Colonic mucosa (tissue), 4 donors: ENCODE data around the gene CMIP. TPM values are rescaled to one million over a fixed set of nuclear protein-coding genes. Genes with fewer than 3 reads are reported as not detected.

Experiments used
- DNase-seq: peaks from one replicate; pipeline ENCODE4 v3.0.0-alpha.2; 2020
- H3K27ac ChIP-seq: fragments of 200-600 bp; one replicate; pipeline ENCODE4 v1.8.0; 2021
- H3K27me3 ChIP-seq: fragments of 200-600 bp; one replicate; pipeline ENCODE4 v1.8.0; 2021
- H3K36me3 ChIP-seq: fragments of 200-600 bp; one replicate; pipeline ENCODE4 v1.8.0; 2021
- H3K4me1 ChIP-seq: fragments of 200-600 bp; one replicate; pipeline ENCODE4 v1.8.0; 2021; ENCODE audit warnings: mild to moderate bottlenecking
- H3K4me3 ChIP-seq: fragments of 200-600 bp; one replicate; pipeline ENCODE4 v1.8.0; 2021
- H3K9ac ChIP-seq, 2 donors: one replicate each; pipeline ENCODE4 v1.7.0; 2013; ENCODE audit warnings: control low read depth in 2 of 2, low read depth in 2 of 2, low read length in 2 of 2
- H3K9me3 ChIP-seq: fragments of 200-600 bp; one replicate; pipeline ENCODE4 v1.8.0; 2021
- CTCF ChIP-seq: fragments of 200-600 bp; IDR thresholded peaks from one replicate; pipeline ENCODE4 v1.8.0; 2022; ENCODE audit warnings: antibody characterized with exemption, mild to moderate bottlenecking
- intact Hi-C: fragments of 100-400 bp; cut with DNase I; formaldehyde crosslinking; loops from one replicate; pipeline ENCODE4 v1.14.1; 2022
- total RNA-seq, 2 donors: library from RNA; stranded (reverse); fragmentation: NEBNext Ultra II Directional in 1 of 2; extraction: Animal tissue kit (Norgen Biotek cat#: 25700) in 1 of 2; gene quantifications; one replicate each; pipeline ENCODE4 v1.2.1, GENCODE V29; 2021
- donor health status: healthy.
- donor health status: DM: no; HTN: no; CAD: no.
- donor health status: DM: no; HTN: no; CAD: no.

CMIP gene
- total RNA-seq, 2 donors from 2014 or later, result 83.4 to 107 TPM

GRCh38 chr16:81568749-81569087, 124.1 kb downstream of the CMIP start:
- H3K27ac ChIP-seq, result no peak overlapping the region
- intact Hi-C loops, result no loop called here
- no peak overlapping the region for H3K9ac ChIP-seq
- H3K9me3 ChIP-seq, result no peaks in the 10 kb centered on the region
- no peaks in the 10 kb centered on the region for H3K36me3 ChIP-seq
- no peak for DNase-seq
- no peaks in the 10 kb centered on the region for H3K27me3 ChIP-seq
- H3K4me1 ChIP-seq, result no peaks in the 10 kb centered on the region
- no peak overlapping the region for H3K4me3 ChIP-seq
- no peak for TF ChIP-seq CTCF

GRCh38 chr16:81569361-81570034, 124.9 kb downstream of the CMIP start:
- no peak for TF ChIP-seq CTCF
- Histone ChIP-seq H3K27me3 (no peaks in the 10 kb centered on the region), H3K9ac (no peak overlapping the region), H3K36me3 (no peaks in the 10 kb centered on the region), H3K4me3 (no peak overlapping the region), H3K4me1 (no peaks in the 10 kb centered on the region), H3K9me3 (no peaks in the 10 kb centered on the region), H3K27ac (no peak overlapping the region)
- intact Hi-C loops, result no loop called here
- DNase-seq, result no peak

DNA sequence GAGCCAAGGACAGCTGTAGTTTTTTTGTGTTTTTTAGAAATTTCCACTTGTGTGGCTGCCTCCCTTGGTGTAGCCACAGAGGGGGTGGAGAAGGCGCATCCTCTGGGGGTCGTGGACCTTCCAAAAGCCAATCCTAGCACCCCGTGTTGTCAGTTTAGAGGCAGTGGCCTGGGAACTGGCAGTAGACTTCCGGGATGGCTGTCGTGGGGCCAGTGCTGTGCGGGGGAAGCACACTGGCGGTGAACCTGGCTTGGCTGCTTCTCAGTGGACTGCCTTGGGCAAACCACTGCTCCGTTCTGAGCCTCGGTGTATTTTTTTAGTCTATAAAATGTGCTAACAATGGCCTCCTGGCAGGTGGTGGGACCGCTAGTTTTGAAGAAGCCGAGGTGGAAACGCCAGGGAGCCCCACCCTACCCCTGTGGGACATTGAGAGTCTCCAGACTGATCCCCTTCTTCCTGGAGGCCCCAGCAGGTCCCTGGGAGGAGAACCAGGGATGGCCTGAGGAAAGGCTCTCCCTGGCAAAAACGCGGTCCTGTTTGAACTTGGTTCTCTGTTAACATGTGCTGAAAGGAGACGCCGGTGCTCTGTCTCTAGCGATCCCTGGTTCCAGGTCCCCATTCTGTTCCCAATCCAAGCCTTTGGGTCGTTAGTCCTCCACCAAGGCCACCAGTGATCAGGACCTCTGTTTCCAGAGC, 125.7 kb downstream of the CMIP start:
- Histone ChIP-seq H3K4me1 (no peaks in the 10 kb centered on the region), H3K27ac (no peak overlapping the region), H3K9ac (peak overlapping the region in 1 of 2 donors; percentile 8), H3K27me3 (no peaks in the 10 kb centered on the region), H3K36me3 (no peaks in the 10 kb centered on the region), H3K4me3 (no peak overlapping the region), H3K9me3 (no peaks in the 10 kb centered on the region)
- no peak for TF ChIP-seq CTCF
- no peak for DNase-seq
- intact Hi-C loops, result no loop called here

- DNase-seq, result no peak
- Histone ChIP-seq H3K9ac (no peak overlapping the region), H3K4me3 (no peak overlapping the region), H3K36me3 (no peaks in the 10 kb centered on the region), H3K27ac (no peak overlapping the region), H3K9me3 (no peaks in the 10 kb centered on the region), H3K4me1 (no peaks in the 10 kb centered on the region), H3K27me3 (no peaks in the 10 kb centered on the region)
- TF ChIP-seq CTCF, result no peak
- intact Hi-C loops, result no loop called here
These were observed 126.6 kb downstream of the CMIP start for GRCh38 chr16:81571175-81571574.

DNA sequence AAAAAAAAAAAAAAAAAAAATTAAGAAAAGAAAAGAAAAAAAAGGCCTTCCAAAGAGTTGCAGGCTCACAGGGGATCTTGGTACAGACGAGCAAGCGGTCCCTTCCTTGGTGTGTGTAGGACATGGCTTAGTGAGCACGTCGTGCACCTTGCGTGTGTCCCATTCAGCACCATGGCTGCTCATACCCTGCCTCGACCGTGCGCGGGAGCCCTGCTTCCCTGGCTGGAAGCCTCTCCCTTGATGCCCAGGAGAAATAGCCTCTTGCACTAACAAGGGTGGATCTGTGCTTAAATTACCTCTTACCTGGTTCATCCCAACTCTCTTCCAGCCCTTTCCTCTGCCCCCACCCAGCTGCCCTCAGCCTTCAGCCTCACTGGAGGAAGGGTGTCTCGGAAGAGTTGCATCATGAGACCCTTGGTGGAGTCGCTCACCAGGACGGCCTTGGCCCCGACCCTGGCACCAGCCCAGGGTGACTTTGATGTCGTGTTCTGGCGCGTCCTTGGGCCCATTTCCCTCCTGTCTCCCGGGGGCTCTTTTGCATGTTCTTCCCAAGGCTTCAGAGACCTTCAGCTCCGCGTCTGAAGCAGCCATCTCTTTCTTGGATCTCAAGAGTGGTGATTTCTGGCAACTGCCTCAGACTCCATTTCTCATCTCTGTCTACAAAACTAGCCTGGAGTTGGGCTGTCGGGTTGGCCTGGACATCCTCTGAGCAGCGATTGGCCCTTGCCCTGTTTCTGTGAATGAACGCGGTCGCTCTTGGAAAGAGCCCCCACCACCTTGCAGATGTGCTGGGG, 127.2 kb downstream of the CMIP start:
- DNase-seq, result no peak
- TF ChIP-seq CTCF, result no peak
- no peak overlapping the region for H3K27ac ChIP-seq
- intact Hi-C loops, result no loop called here
- no peaks in the 10 kb centered on the region for H3K4me1 ChIP-seq
- no peak overlapping the region for H3K9ac ChIP-seq
- H3K9me3 ChIP-seq, result no peaks in the 10 kb centered on the region
- H3K36me3 ChIP-seq, result no peaks in the 10 kb centered on the region
- H3K27me3 ChIP-seq, result no peaks in the 10 kb centered on the region
- H3K4me3 ChIP-seq, result no peak overlapping the region
